OCI-LY1 (cell line): Measurements from ENCODE around the gene RAB6C.
"Not testable (repeated sequence)": the region's sequence is repeated elsewhere in the genome, so short reads cannot be mapped to it uniquely, and the experiment has no call there.

Source experiments
- H2AFZ ChIP-seq: fragments of 200-600 bp; sonication (generic), shearing (Covaris generic); 2 replicates; pipeline ENCODE4 v1.6.0; 2014; ENCODE audit warnings: antibody characterized with exemption, mild to moderate bottlenecking, low read length
- H3F3A ChIP-seq: fragments of 200-600 bp; sonication (generic), shearing (Covaris generic); 2 replicates; pipeline ENCODE4 v1.6.0; 2014; ENCODE audit warnings: mild to moderate bottlenecking, antibody characterized with exemption, low read length, moderate library complexity; ENCODE audit not compliant: insufficient read depth
- H3K27ac ChIP-seq: fragments of 200-600 bp; sonication (generic); 2 replicates; pipeline ENCODE4 v1.5.1; 2014; ENCODE audit warnings: low read length, mixed run types, mild to moderate bottlenecking, low read depth; ENCODE audit not compliant: poor library complexity, severe bottlenecking
- H3K27me3 ChIP-seq: fragments of 200-600 bp; sonication (generic); 2 replicates; pipeline ENCODE4 v1.6.0; 2014; ENCODE audit warnings: antibody characterized with exemption, mild to moderate bottlenecking, low read length, moderate library complexity; ENCODE audit not compliant: insufficient read depth
- H3K36me3 ChIP-seq: fragments of 200-600 bp; sonication (generic); 2 replicates; pipeline ENCODE4 v1.6.1; 2014; ENCODE audit warnings: mild to moderate bottlenecking, antibody characterized with exemption, low read length, moderate library complexity, mixed read lengths; ENCODE audit not compliant: insufficient read depth
- H3K4me1 ChIP-seq: fragments of 200-600 bp; sonication (generic); 2 replicates; pipeline ENCODE4 v1.5.1; 2014; ENCODE audit warnings: mild to moderate bottlenecking, low read length, moderate library complexity; ENCODE audit not compliant: insufficient read depth, severe bottlenecking
- H3K4me2 ChIP-seq: fragments of 200-600 bp; sonication (generic), shearing (Covaris generic); 2 replicates; pipeline ENCODE4 v1.6.1; 2014; ENCODE audit warnings: low read length
- H3K4me3 ChIP-seq: fragments of 200-600 bp; sonication (generic); 2 replicates; pipeline ENCODE4 v1.5.1; 2014; ENCODE audit warnings: low read length, low read depth, mild to moderate bottlenecking, mixed read lengths; ENCODE audit not compliant: poor library complexity, severe bottlenecking
- H3K79me2 ChIP-seq: fragments of 200-600 bp; shearing (Covaris generic); 2 replicates; pipeline ENCODE4 v1.6.1; 2016; ENCODE audit warnings: mixed run types, low read length, mixed read lengths; ENCODE audit not compliant: insufficient read depth
- H3K9ac ChIP-seq: fragments of 200-600 bp; sonication (generic), shearing (Covaris generic); 2 replicates; pipeline ENCODE4 v1.6.1; 2014; ENCODE audit warnings: mild to moderate bottlenecking, low read length, mixed read lengths
- H3K9me2 ChIP-seq: fragments of 200-600 bp; sonication (generic), shearing (Covaris generic); 2 replicates; pipeline ENCODE4 v1.6.1; 2014; ENCODE audit warnings: low read depth, mild to moderate bottlenecking, low read length, mixed read lengths
- H3K9me3 ChIP-seq: fragments of 200-600 bp; shearing (Covaris generic); 2 replicates; pipeline ENCODE4 v1.6.1; 2014; ENCODE audit warnings: low read length, mixed read lengths
- H4K20me1 ChIP-seq: fragments of 200-600 bp; sonication (generic), shearing (Covaris generic); 2 replicates; pipeline ENCODE4 v1.6.0; 2016; ENCODE audit warnings: mild to moderate bottlenecking, low read length; ENCODE audit not compliant: insufficient read depth
- CTCF ChIP-seq: fragments of 200-600 bp; sonication (generic), shearing (Covaris generic); IDR thresholded peaks from 2 replicates; pipeline ENCODE4 v1.5.1; 2017; ENCODE audit warnings: mild to moderate bottlenecking, antibody characterized with exemption, low read length, moderate library complexity, mixed read lengths
- EZH2 ChIP-seq: fragments of 200-600 bp; sonication (generic), shearing (Covaris generic); IDR thresholded peaks from 2 replicates; pipeline ENCODE4 v1.8.0; 2017; ENCODE audit warnings: borderline replicate concordance, mixed run types, mild to moderate bottlenecking, antibody characterized with exemption, low read length, moderate library complexity, mixed read lengths

RAB6C gene

GRCh38 chr2:129984426-129984825, 5.0 kb downstream of the RAB6C start:
- TF ChIP-seq CTCF (no peak), EZH2 (no peak)
- no peak overlapping the region for H3K27ac ChIP-seq
- H3K9me3 ChIP-seq, result no peaks in the 10 kb centered on the region

GRCh38 chr2:129992415-129993006, 13.0 kb downstream of the RAB6C start:
- not testable (repeated sequence) for H3K9me2 ChIP-seq, H2AFZ ChIP-seq, H4K20me1 ChIP-seq, H3K4me2 ChIP-seq, H3K36me3 ChIP-seq, H3K27ac ChIP-seq, H3F3A ChIP-seq, H3K4me1 ChIP-seq, H3K9me3 ChIP-seq, H3K79me2 ChIP-seq, H3K9ac ChIP-seq, H3K4me3 ChIP-seq, H3K27me3 ChIP-seq

More at GRCh38 chr2:129984426-129984825, 5.0 kb downstream of the RAB6C start:
- Histone ChIP-seq H3K4me1 (no peaks in the 10 kb centered on the region), H3K4me2 (no peak overlapping the region), H2AFZ (no peak overlapping the region), H3K4me3 (no peak overlapping the region), H3K9ac (no peak overlapping the region), H3K9me2 (no peaks in the 10 kb centered on the region), H4K20me1 (no peaks in the 10 kb centered on the region), H3F3A (no peaks in the 10 kb centered on the region), H3K27me3 (no peaks in the 10 kb centered on the region), H3K36me3 (no peaks in the 10 kb centered on the region), H3K79me2 (no peaks in the 10 kb centered on the region)

GRCh38 chr2:129993151-129993550, 13.7 kb downstream of the RAB6C start:
- not testable (repeated sequence) for H3K9me2 ChIP-seq, H3K79me2 ChIP-seq, H3K27ac ChIP-seq, H2AFZ ChIP-seq, H3K36me3 ChIP-seq, H3K9ac ChIP-seq, H3K4me3 ChIP-seq, H4K20me1 ChIP-seq, H3K4me1 ChIP-seq, H3K27me3 ChIP-seq, H3K9me3 ChIP-seq, H3K4me2 ChIP-seq, H3F3A ChIP-seq

GRCh38 chr2:129996657-129997237, 17.3 kb downstream of the RAB6C start:
- not testable (repeated sequence) for H3K4me3 ChIP-seq, H3K4me2 ChIP-seq, H2AFZ ChIP-seq, H3K4me1 ChIP-seq, H3K79me2 ChIP-seq, H3K27me3 ChIP-seq, H3K36me3 ChIP-seq, H3F3A ChIP-seq, H3K9me3 ChIP-seq, H4K20me1 ChIP-seq, H3K9ac ChIP-seq, H3K27ac ChIP-seq, H3K9me2 ChIP-seq

- H2AFZ ChIP-seq, H3K9me2 ChIP-seq, H3K4me1 ChIP-seq, H3K9me3 ChIP-seq, H3K79me2 ChIP-seq, H3F3A ChIP-seq, H4K20me1 ChIP-seq, H3K27ac ChIP-seq, H3K27me3 ChIP-seq, H3K36me3 ChIP-seq, H3K4me2 ChIP-seq, H3K4me3 ChIP-seq, H3K9ac ChIP-seq: not testable (repeated sequence)
Observed at GRCh38 chr2:129998771-129999170, 19.3 kb downstream of the RAB6C start.

- H3K4me3 ChIP-seq, H3K9ac ChIP-seq, H3K9me2 ChIP-seq, H3F3A ChIP-seq, H3K9me3 ChIP-seq, H3K79me2 ChIP-seq, H4K20me1 ChIP-seq, H3K4me1 ChIP-seq, H3K27ac ChIP-seq, H3K27me3 ChIP-seq, H2AFZ ChIP-seq, H3K36me3 ChIP-seq, H3K4me2 ChIP-seq: not testable (repeated sequence)
Observed at GRCh38 chr2:130005862-130006261, 26.4 kb downstream of the RAB6C start.

- not testable (repeated sequence) for H3K4me3 ChIP-seq, H4K20me1 ChIP-seq, H3K9me3 ChIP-seq, H3K4me1 ChIP-seq, H3K36me3 ChIP-seq, H3F3A ChIP-seq, H2AFZ ChIP-seq, H3K9me2 ChIP-seq, H3K9ac ChIP-seq, H3K79me2 ChIP-seq, H3K4me2 ChIP-seq, H3K27ac ChIP-seq, H3K27me3 ChIP-seq
Observed at GRCh38 chr2:130016701-130017100, 37.2 kb downstream of the RAB6C start.
